Measurements from ENCODE around the gene CHD6. TPM values are rescaled to one million over a fixed set of nuclear protein-coding genes. Genes with fewer than 3 reads are reported as not detected.

The CHD6 gene
- total and polyA plus RNA-seq, 11 donors = 6.5 to 52.8 (median 38.9) TPM

DNA sequence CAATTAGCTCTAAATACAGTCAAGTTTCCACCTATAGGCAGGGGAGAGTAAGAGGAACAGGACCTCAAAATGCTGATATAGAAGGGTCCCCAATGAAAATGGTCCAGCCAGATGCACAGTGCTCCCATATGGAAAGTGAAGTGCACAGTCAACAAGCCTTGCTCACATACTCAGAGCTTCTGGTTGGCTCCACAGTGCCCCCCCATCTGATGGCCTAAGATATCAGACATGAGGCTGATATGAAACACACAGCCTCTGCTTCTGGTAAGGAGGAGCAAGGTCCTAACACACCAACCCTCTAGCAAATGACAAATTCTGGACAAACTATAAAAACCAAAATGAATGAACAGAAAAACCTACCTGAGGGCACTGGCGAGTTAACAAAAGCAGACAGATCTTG, 140.2 kb downstream of the CHD6 start:
- no peaks in the 10 kb centered on the region for H3K27me3 ChIP-seq
- peaks cover 0 to 25% (median 17%) of the 10 kb centered on the region in 12 donors for H3K4me1 ChIP-seq
- no peak overlapping the region for H3K27ac ChIP-seq
- intact Hi-C loops (cut with DNase I) = loop anchor here in 1 of 10 donors (10.0 kb wide), 1 partner anchor 217 kb away; no protein-coding TSS in a partner anchor
- peaks cover 0 to 55% (median 21%) of the 10 kb centered on the region in 9 donors for H3K36me3 ChIP-seq
- 98 to 100% (median 99%) methylated on average over 1 of the region's 1 CpG for WGBS, 4 donors
- ATAC-seq = no peak
- DNase-seq = no peak
- no peak for TF ChIP-seq POLR2A (IDR thresholded peaks at IDR 0.05)
- peaks cover 0 to 7% (median 0%) of the 10 kb centered on the region in 12 donors for H3K9me3 ChIP-seq
- H3K4me3 ChIP-seq = no peak overlapping the region

DNA sequence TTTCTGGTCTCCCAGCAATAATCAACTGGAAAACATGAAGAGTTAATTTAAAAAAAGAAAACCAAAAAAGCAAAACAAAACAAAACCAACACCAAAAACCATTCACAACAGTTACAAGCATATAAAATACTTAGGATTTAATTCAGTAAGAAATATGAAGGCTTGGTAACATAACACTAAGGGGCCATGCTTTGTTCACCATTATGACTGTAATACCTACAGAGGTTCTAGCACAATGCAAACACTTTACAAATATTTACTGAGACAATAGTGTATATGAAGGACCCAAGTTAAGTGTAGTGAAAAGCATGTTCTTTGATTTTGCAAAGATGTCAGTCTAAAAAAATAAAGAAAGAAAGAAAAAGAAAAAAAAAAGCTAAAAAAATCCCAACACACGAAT, 141.7 kb downstream of the CHD6 start:
- Histone ChIP-seq H3K36me3 (peaks cover 0 to 57% (median 18%) of the 10 kb centered on the region in 9 donors), H3K27ac (peak overlapping the region in 10 of 12 donors; percentile 4 to 55 (median 24)), H3K4me1 (peaks cover 0 to 25% (median 17%) of the 10 kb centered on the region in 12 donors), H3K9me3 (peaks cover 0 to 7% (median 0%) of the 10 kb centered on the region in 12 donors), H3K27me3 (no peaks in the 10 kb centered on the region), H3K4me3 (no peak overlapping the region)
- DNase-seq = no peak
- ATAC-seq = peak in 2 of 4 donors; percentile 9 to 10
- intact Hi-C loops (cut with DNase I) = loop anchor here in 1 of 10 donors (10.0 kb wide), 1 partner anchor 218 kb away; no protein-coding TSS in a partner anchor
- WGBS, 4 donors = 89 to 98% (median 93%) methylated on average over 1 of the region's 1 CpG
- TF ChIP-seq CTCF (IDR thresholded peaks at IDR 0.05) (no peak), POLR2A (IDR thresholded peaks at IDR 0.05) (no peak)

DNA sequence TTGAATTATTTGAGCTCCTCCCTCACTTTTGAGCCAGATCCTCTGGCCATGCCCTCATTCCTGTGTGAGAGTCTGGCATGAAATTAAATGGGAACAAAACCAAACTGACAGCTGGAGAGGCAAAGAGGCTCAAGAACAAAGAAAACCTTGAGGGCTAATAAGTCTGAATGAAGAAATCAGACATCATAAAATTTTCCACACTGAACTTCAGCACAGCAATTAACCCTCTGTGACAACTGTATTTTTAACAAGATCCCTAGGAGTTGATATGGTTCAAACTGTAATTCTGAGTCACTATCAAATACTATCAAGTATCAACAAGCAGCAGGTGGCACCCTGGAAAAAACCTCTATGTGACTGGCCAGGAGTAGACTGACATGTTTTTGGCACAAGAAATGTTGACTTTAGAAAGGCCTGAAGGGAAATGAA, 142.2 kb downstream of the CHD6 start:
- Histone ChIP-seq H3K27me3 (no peaks in the 10 kb centered on the region), H3K27ac (peak overlapping the region in 10 of 12 donors; percentile 4 to 55 (median 30)), H3K36me3 (peaks cover 0 to 60% (median 18%) of the 10 kb centered on the region in 9 donors), H3K4me3 (no peak overlapping the region), H3K9me3 (peaks cover 0 to 7% (median 0%) of the 10 kb centered on the region in 12 donors), H3K4me1 (peaks cover 0 to 26% (median 18%) of the 10 kb centered on the region in 12 donors)
- TF ChIP-seq CTCF (IDR thresholded peaks at IDR 0.05) = no peak
- no peak for TF ChIP-seq POLR2A (IDR thresholded peaks at IDR 0.05)
- peak; percentile 70 to 86 (median 82) for ATAC-seq
- intact Hi-C loops (cut with DNase I) = loop anchor here in 1 of 10 donors (10.0 kb wide), 1 partner anchor 219 kb away; no protein-coding TSS in a partner anchor
- peak in 4 of 5 donors; percentile 19 to 33 (median 32) for DNase-seq

GRCh38 chr20:41475503-41475902, 142.7 kb downstream of the CHD6 start:
- H3K27me3 ChIP-seq = no peaks in the 10 kb centered on the region
- ATAC-seq = peak in 3 of 4 donors; percentile 11 to 37 (median 26)
- H3K36me3 ChIP-seq = peaks cover 0 to 59% (median 23%) of the 10 kb centered on the region in 9 donors
- no peak overlapping the region for H3K4me3 ChIP-seq
- WGBS, 4 donors = 39 to 58% (median 46%) methylated on average over 1 of the region's 1 CpG
- H3K9me3 ChIP-seq = peaks cover 0 to 7% (median 0%) of the 10 kb centered on the region in 12 donors
- no peak for TF ChIP-seq CTCF (IDR thresholded peaks at IDR 0.05)
- no peak for TF ChIP-seq POLR2A (IDR thresholded peaks at IDR 0.05)
- DNase-seq = no peak
- H3K27ac ChIP-seq = peak overlapping the region in 10 of 12 donors; percentile 4 to 55 (median 30)
- intact Hi-C loops (cut with DNase I) = loop anchor here in 1 of 10 donors (10.0 kb wide), 1 partner anchor 219 kb away; no protein-coding TSS in a partner anchor
- H3K4me1 ChIP-seq = peaks cover 0 to 32% (median 21%) of the 10 kb centered on the region in 12 donors

Data from heart left ventricle (tissue), 16 donors.